Activated T-cell treated with anti-CD3 and anti-CD28 coated beads, Interleukin-2, amount 50 U/mL, for 24 hours (primary cell): ENCODE data around the gene SLC25A19.
"Not testable (repeated sequence)": the region's sequence is repeated elsewhere in the genome, so short reads cannot be mapped to it uniquely, and the experiment has no call there.

Experiments used
- DNase-seq: peaks from one replicate; pipeline ENCODE4 v3.0.0-alpha.2; 2020
- H3K27ac Mint-ChIP-seq: 2 replicates; pipeline ENCODE4 v1.8.0; 2020; ENCODE audit warnings: mild to moderate bottlenecking, mixed read lengths
- H3K27me3 Mint-ChIP-seq: 2 replicates; pipeline ENCODE4 v1.8.0; 2020; ENCODE audit warnings: mixed read lengths
- H3K36me3 Mint-ChIP-seq: 2 replicates; pipeline ENCODE4 v1.8.0; 2020; ENCODE audit warnings: low read depth, mixed read lengths
- H3K4me1 Mint-ChIP-seq: 2 replicates; pipeline ENCODE4 v1.8.0; 2020; ENCODE audit warnings: low read depth, mixed read lengths
- H3K4me3 Mint-ChIP-seq: 2 replicates; pipeline ENCODE4 v1.8.0; 2020; ENCODE audit warnings: mild to moderate bottlenecking, moderate library complexity, mixed read lengths
- H3K9me3 Mint-ChIP-seq: 2 replicates; pipeline ENCODE4 v1.8.0; 2020; ENCODE audit warnings: mixed read lengths

The SLC25A19 gene

GRCh38 chr17:75316253-75316652 lies 27.0 kb upstream of the SLC25A19 start:
- H3K9me3 Mint-ChIP-seq = no peaks in the 10 kb centered on the region
- H3K27me3 Mint-ChIP-seq = no peaks in the 10 kb centered on the region
- no peak for DNase-seq
- peaks cover 34% of the 10 kb centered on the region for H3K4me1 Mint-ChIP-seq
- no peak overlapping the region for H3K4me3 Mint-ChIP-seq
- peaks cover 46% of the 10 kb centered on the region for H3K36me3 Mint-ChIP-seq
- peak overlapping the region; percentile 90 for H3K27ac Mint-ChIP-seq

- peak overlapping the region; percentile 90 for H3K27ac Mint-ChIP-seq
- H3K27me3 Mint-ChIP-seq = no peaks in the 10 kb centered on the region
- H3K4me1 Mint-ChIP-seq = peaks cover 34% of the 10 kb centered on the region
- no peak overlapping the region for H3K4me3 Mint-ChIP-seq
- no peak for DNase-seq
- H3K9me3 Mint-ChIP-seq = no peaks in the 10 kb centered on the region
- peaks cover 42% of the 10 kb centered on the region for H3K36me3 Mint-ChIP-seq
Measured at GRCh38 chr17:75315541-75316243, 26.5 kb upstream of the SLC25A19 start.

GRCh38 chr17:75313941-75314551 lies 24.8 kb upstream of the SLC25A19 start:
- DNase-seq = no peak
- H3K9me3 Mint-ChIP-seq = no peaks in the 10 kb centered on the region
- no peak overlapping the region for H3K4me3 Mint-ChIP-seq
- H3K27ac Mint-ChIP-seq = peak overlapping the region; percentile 55
- peaks cover 27% of the 10 kb centered on the region for H3K36me3 Mint-ChIP-seq
- H3K4me1 Mint-ChIP-seq = peaks cover 34% of the 10 kb centered on the region
- no peaks in the 10 kb centered on the region for H3K27me3 Mint-ChIP-seq

GRCh38 chr17:75308732-75309629 lies 19.7 kb upstream of the SLC25A19 start:
- Mint-ChIP-seq H3K4me3 (no peak overlapping the region), H3K27ac (peak overlapping the region; percentile 40), H3K27me3 (no peaks in the 10 kb centered on the region), H3K4me1 (peaks cover 13% of the 10 kb centered on the region), H3K36me3 (peaks cover 1% of the 10 kb centered on the region), H3K9me3 (no peaks in the 10 kb centered on the region)
- DNase-seq = no peak

GRCh38 chr17:75307957-75308731 lies 18.9 kb upstream of the SLC25A19 start:
- H3K27ac Mint-ChIP-seq = no peak overlapping the region
- no peaks in the 10 kb centered on the region for H3K9me3 Mint-ChIP-seq
- no peaks in the 10 kb centered on the region for H3K27me3 Mint-ChIP-seq
- H3K36me3 Mint-ChIP-seq = no peaks in the 10 kb centered on the region
- no peak for DNase-seq
- H3K4me1 Mint-ChIP-seq = peaks cover 7% of the 10 kb centered on the region
- H3K4me3 Mint-ChIP-seq = no peak overlapping the region

- Mint-ChIP-seq H3K27me3 (no peaks in the 10 kb centered on the region), H3K4me1 (peaks cover 16% of the 10 kb centered on the region), H3K36me3 (no peaks in the 10 kb centered on the region), H3K4me3 (no peak overlapping the region), H3K9me3 (no peaks in the 10 kb centered on the region), H3K27ac (no peak overlapping the region)
- DNase-seq = no peak
Measured at GRCh38 chr17:75301502-75302206, 12.4 kb upstream of the SLC25A19 start.

- Mint-ChIP-seq H3K36me3 (no peaks in the 10 kb centered on the region), H3K9me3 (no peaks in the 10 kb centered on the region), H3K27me3 (no peaks in the 10 kb centered on the region), H3K27ac (no peak overlapping the region), H3K4me3 (no peak overlapping the region), H3K4me1 (peaks cover 19% of the 10 kb centered on the region)
- no peak for DNase-seq
Measured at GRCh38 chr17:75301049-75301448, 11.8 kb upstream of the SLC25A19 start.

GRCh38 chr17:75300280-75300679 lies 11.0 kb upstream of the SLC25A19 start:
- DNase-seq = no peak
- Mint-ChIP-seq H3K4me3 (no peak overlapping the region), H3K36me3 (no peaks in the 10 kb centered on the region), H3K27ac (no peak overlapping the region), H3K27me3 (no peaks in the 10 kb centered on the region), H3K9me3 (no peaks in the 10 kb centered on the region), H3K4me1 (peaks cover 27% of the 10 kb centered on the region)

- Mint-ChIP-seq H3K4me3 (peak overlapping the region; percentile 38), H3K4me1 (peaks cover 44% of the 10 kb centered on the region), H3K27ac (peak overlapping the region; percentile 99), H3K27me3 (no peaks in the 10 kb centered on the region), H3K36me3 (no peaks in the 10 kb centered on the region), H3K9me3 (no peaks in the 10 kb centered on the region)
- DNase-seq = no peak
Measured at GRCh38 chr17:75295201-75296158, 6.2 kb upstream of the SLC25A19 start.

GRCh38 chr17:75292810-75293448 lies 3.7 kb upstream of the SLC25A19 start:
- H3K27me3 Mint-ChIP-seq, H3K27ac Mint-ChIP-seq, DNase-seq, H3K9me3 Mint-ChIP-seq, H3K4me3 Mint-ChIP-seq: not testable (repeated sequence)
- Mint-ChIP-seq H3K36me3 (peaks cover 16% of the 10 kb centered on the region), H3K4me1 (peaks cover 54% of the 10 kb centered on the region)

- no peaks in the 10 kb centered on the region for H3K9me3 Mint-ChIP-seq
- no peak for DNase-seq
- H3K4me3 Mint-ChIP-seq = peak overlapping the region; percentile 97
- H3K36me3 Mint-ChIP-seq = peaks cover 46% of the 10 kb centered on the region
- H3K27me3 Mint-ChIP-seq = no peaks in the 10 kb centered on the region
- H3K27ac Mint-ChIP-seq = peak overlapping the region; percentile 100
- peaks cover 44% of the 10 kb centered on the region for H3K4me1 Mint-ChIP-seq
Measured at GRCh38 chr17:75289832-75290337, 652 bp upstream of the SLC25A19 start.

GRCh38 chr17:75288770-75289114 lies 491 bp downstream of the SLC25A19 start:
- Mint-ChIP-seq H3K4me3 (peak overlapping the region; percentile 97), H3K27me3 (no peaks in the 10 kb centered on the region), H3K36me3 (peaks cover 57% of the 10 kb centered on the region), H3K4me1 (peaks cover 37% of the 10 kb centered on the region), H3K27ac (peak overlapping the region; percentile 100), H3K9me3 (no peaks in the 10 kb centered on the region)
- DNase-seq = peak; percentile 78
